Measurements from ENCODE around the gene CFAP54.

Gene CFAP54

DNA sequence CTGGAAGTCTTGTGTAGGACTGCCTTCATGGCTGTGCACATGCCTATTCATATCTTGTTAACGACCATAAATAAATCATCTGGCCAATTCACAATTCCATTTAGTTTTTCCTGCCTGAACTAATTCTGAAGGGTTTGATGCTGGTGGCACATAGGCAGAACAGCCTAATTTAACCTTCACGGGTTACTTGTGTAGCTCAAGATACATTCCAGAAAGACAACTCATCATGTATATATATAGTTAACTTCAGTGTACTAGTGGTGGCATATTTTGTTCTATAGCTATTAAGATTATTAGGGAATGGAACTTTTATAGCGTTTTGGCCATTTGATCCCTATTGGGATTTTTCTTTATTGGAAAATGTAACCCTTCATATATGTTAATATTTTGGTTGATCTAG lies 31.4 kb downstream of the CFAP54 start:
- H3K79me1 ChIP-seq (ENCODE audit: low read length), result no peaks in the 10 kb centered on the region
- H3K9ac ChIP-seq (ENCODE audit: low read length), result no peak overlapping the region
- no CpG with 5 or more reads among the region's 3 CpGs for WGBS (ENCODE audit: extremely low coverage, insufficient coverage, low lambda C conversion rate)
- no peak overlapping the region for H3K4me3 ChIP-seq (ENCODE audit: low read length)
- H2BK15ac ChIP-seq (replicated peaks; ENCODE audit: low read depth), result no peak overlapping the region
- no peak overlapping the region for H2BK120ac ChIP-seq (ENCODE audit: low read depth, low read length)
- H3K18ac ChIP-seq (ENCODE audit: low read length), result no peak overlapping the region
- no peak overlapping the region for H3K4ac ChIP-seq (ENCODE audit: low read depth, low read length)
- no peaks in the 10 kb centered on the region for H3K4me1 ChIP-seq (ENCODE audit: control insufficient read depth, low read depth, low read length)
- H3K36me3 ChIP-seq (ENCODE audit: control insufficient read depth, insufficient read depth, low read length), result no peaks in the 10 kb centered on the region
- no peak for DNase-seq
- H3K23ac ChIP-seq (ENCODE audit: low read length), result no peak overlapping the region
- H3K79me2 ChIP-seq (ENCODE audit: control insufficient read depth, insufficient read depth, low read length), result no peaks in the 10 kb centered on the region
- H3K27me3 ChIP-seq (ENCODE audit: insufficient read depth, low read length, poor library complexity), result no peaks in the 10 kb centered on the region
- H2AK5ac ChIP-seq (ENCODE audit: low read length), result no peak overlapping the region
- no peak overlapping the region for H4K8ac ChIP-seq (ENCODE audit: low read depth, low read length)
- H3K27ac ChIP-seq (ENCODE audit: low read depth, low read length), result no peak overlapping the region
- no peak overlapping the region for H3K4me2 ChIP-seq (ENCODE audit: low read length)
- H2BK5ac ChIP-seq (ENCODE audit: low read length), result no peak overlapping the region
- H3K56ac ChIP-seq (ENCODE audit: low read length), result no peak overlapping the region
- H4K5ac ChIP-seq (ENCODE audit: low read length), result no peak overlapping the region

DNA sequence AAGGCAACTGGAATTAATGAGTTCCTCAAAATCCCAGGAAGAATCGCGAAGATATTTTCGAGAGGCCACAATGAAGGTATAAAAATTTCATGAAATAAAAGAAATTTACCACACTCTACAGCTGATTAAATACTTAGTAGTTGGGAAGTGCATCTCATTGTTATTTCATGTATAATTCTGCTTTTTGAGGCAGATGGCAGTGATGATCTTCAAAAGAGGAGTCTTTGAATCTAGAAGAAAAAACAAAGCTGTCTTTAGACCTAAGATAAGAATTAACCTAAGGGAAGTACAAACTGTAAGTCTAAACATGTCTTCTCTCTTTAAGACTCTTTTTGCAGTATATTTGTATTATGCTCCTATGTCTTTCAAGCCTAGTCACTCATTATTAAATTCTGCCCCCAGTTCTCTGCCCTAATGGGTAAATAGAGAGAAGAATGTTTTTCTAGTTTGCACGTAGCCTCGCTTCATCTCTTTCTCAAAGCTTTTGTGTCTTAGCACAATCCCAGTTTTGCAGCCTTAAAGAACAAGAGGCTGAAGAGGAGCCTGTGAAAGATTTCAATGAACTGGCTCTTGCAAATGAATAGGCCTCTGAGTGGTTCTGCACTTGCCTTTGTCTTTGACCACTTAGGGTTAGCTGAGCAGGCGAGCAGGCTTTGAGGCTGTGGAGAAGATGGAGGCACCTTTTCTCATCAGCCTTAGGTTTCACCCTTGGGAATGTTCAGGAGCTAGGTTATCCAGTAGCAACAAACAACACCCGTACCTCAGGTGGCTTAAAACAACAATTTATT lies 32.7 kb downstream of the CFAP54 start:
- H3K27me3 ChIP-seq (ENCODE audit: insufficient read depth, low read length, poor library complexity), result no peaks in the 10 kb centered on the region
- H3K4ac ChIP-seq (ENCODE audit: low read depth, low read length), result no peak overlapping the region
- H2BK15ac ChIP-seq (replicated peaks; ENCODE audit: low read depth), result no peak overlapping the region
- H4K5ac ChIP-seq (ENCODE audit: low read length), result no peak overlapping the region
- no peaks in the 10 kb centered on the region for H3K79me2 ChIP-seq (ENCODE audit: control insufficient read depth, insufficient read depth, low read length)
- no peak overlapping the region for H3K23ac ChIP-seq (ENCODE audit: low read length)
- no peaks in the 10 kb centered on the region for H3K4me1 ChIP-seq (ENCODE audit: control insufficient read depth, low read depth, low read length)
- H3K4me3 ChIP-seq (ENCODE audit: low read length), result no peak overlapping the region
- no peak overlapping the region for H4K8ac ChIP-seq (ENCODE audit: low read depth, low read length)
- H3K9ac ChIP-seq (ENCODE audit: low read length), result no peak overlapping the region
- H3K27ac ChIP-seq (ENCODE audit: low read depth, low read length), result no peak overlapping the region
- no CpG with 5 or more reads among the region's 7 CpGs for WGBS (ENCODE audit: extremely low coverage, insufficient coverage, low lambda C conversion rate)
- H2AK5ac ChIP-seq (ENCODE audit: low read length), result no peak overlapping the region
- H3K4me2 ChIP-seq (ENCODE audit: low read length), result no peak overlapping the region
- H3K18ac ChIP-seq (ENCODE audit: low read length), result no peak overlapping the region
- H3K56ac ChIP-seq (ENCODE audit: low read length), result no peak overlapping the region
- H2BK120ac ChIP-seq (ENCODE audit: low read depth, low read length), result no peak overlapping the region
- no peaks in the 10 kb centered on the region for H3K79me1 ChIP-seq (ENCODE audit: low read length)
- no peaks in the 10 kb centered on the region for H3K36me3 ChIP-seq (ENCODE audit: control insufficient read depth, insufficient read depth, low read length)
- no peak overlapping the region for H2BK5ac ChIP-seq (ENCODE audit: low read length)
- no peak for DNase-seq

DNA sequence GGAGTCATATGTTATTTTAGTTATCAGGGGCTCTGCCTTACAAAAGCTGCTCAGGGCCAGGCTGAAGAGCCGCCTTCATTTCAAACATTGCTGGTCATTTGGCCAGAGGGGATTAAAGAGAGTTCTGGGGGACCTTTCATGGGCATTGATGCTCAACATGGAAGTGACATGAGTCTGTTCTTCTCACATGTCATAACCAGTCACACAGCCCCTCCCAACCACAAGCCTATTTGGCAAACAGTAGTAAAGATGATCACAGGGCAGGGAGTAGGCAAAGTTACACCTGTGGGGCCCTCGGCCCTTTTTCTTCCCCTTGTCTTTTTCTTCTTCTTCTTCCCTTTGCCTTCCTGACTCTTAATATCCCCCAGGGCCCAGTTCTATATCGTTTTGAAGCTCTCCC lies 33.3 kb downstream of the CFAP54 start:
- H3K56ac ChIP-seq (ENCODE audit: low read length), result no peak overlapping the region
- no peak overlapping the region for H2BK120ac ChIP-seq (ENCODE audit: low read depth, low read length)
- H3K4me3 ChIP-seq (ENCODE audit: low read length), result no peak overlapping the region
- no peak overlapping the region for H3K23ac ChIP-seq (ENCODE audit: low read length)
- H3K79me1 ChIP-seq (ENCODE audit: low read length), result no peaks in the 10 kb centered on the region
- no peak overlapping the region for H4K5ac ChIP-seq (ENCODE audit: low read length)
- H2BK15ac ChIP-seq (replicated peaks; ENCODE audit: low read depth), result no peak overlapping the region
- H3K4ac ChIP-seq (ENCODE audit: low read depth, low read length), result no peak overlapping the region
- H3K9ac ChIP-seq (ENCODE audit: low read length), result no peak overlapping the region
- H3K27me3 ChIP-seq (ENCODE audit: insufficient read depth, low read length, poor library complexity), result no peaks in the 10 kb centered on the region
- no peak overlapping the region for H3K4me2 ChIP-seq (ENCODE audit: low read length)
- H3K18ac ChIP-seq (ENCODE audit: low read length), result no peak overlapping the region
- no peak overlapping the region for H3K27ac ChIP-seq (ENCODE audit: low read depth, low read length)
- H3K36me3 ChIP-seq (ENCODE audit: control insufficient read depth, insufficient read depth, low read length), result no peaks in the 10 kb centered on the region
- H2AK5ac ChIP-seq (ENCODE audit: low read length), result no peak overlapping the region
- H3K4me1 ChIP-seq (ENCODE audit: control insufficient read depth, low read depth, low read length), result no peaks in the 10 kb centered on the region
- no CpG with 5 or more reads among the region's 3 CpGs for WGBS (ENCODE audit: extremely low coverage, insufficient coverage, low lambda C conversion rate)
- no peaks in the 10 kb centered on the region for H3K79me2 ChIP-seq (ENCODE audit: control insufficient read depth, insufficient read depth, low read length)
- no peak overlapping the region for H2BK5ac ChIP-seq (ENCODE audit: low read length)
- H4K8ac ChIP-seq (ENCODE audit: low read depth, low read length), result no peak overlapping the region
- no peak for DNase-seq

GRCh38 chr12:96526110-96526509 lies 36.7 kb downstream of the CFAP54 start:
- H2AK5ac ChIP-seq (ENCODE audit: low read length), result no peak overlapping the region
- H3K9ac ChIP-seq (ENCODE audit: low read length), result no peak overlapping the region
- WGBS (ENCODE audit: extremely low coverage, insufficient coverage, low lambda C conversion rate), result no CpG with 5 or more reads among the region's 1 CpG
- H3K23ac ChIP-seq (ENCODE audit: low read length), result no peak overlapping the region
- no peak overlapping the region for H2BK120ac ChIP-seq (ENCODE audit: low read depth, low read length)
- no peak for DNase-seq
- H3K4me1 ChIP-seq (ENCODE audit: control insufficient read depth, low read depth, low read length), result no peaks in the 10 kb centered on the region
- H4K5ac ChIP-seq (ENCODE audit: low read length), result no peak overlapping the region
- no peak overlapping the region for H3K27ac ChIP-seq (ENCODE audit: low read depth, low read length)
- H3K79me2 ChIP-seq (ENCODE audit: control insufficient read depth, insufficient read depth, low read length), result no peaks in the 10 kb centered on the region
- no peaks in the 10 kb centered on the region for H3K27me3 ChIP-seq (ENCODE audit: insufficient read depth, low read length, poor library complexity)
- H3K4me2 ChIP-seq (ENCODE audit: low read length), result no peak overlapping the region
- no peak overlapping the region for H3K18ac ChIP-seq (ENCODE audit: low read length)
- no peak overlapping the region for H3K4ac ChIP-seq (ENCODE audit: low read depth, low read length)
- no peak overlapping the region for H4K8ac ChIP-seq (ENCODE audit: low read depth, low read length)
- no peaks in the 10 kb centered on the region for H3K36me3 ChIP-seq (ENCODE audit: control insufficient read depth, insufficient read depth, low read length)
- H3K4me3 ChIP-seq (ENCODE audit: low read length), result no peak overlapping the region
- H3K79me1 ChIP-seq (ENCODE audit: low read length), result no peaks in the 10 kb centered on the region
- no peak overlapping the region for H2BK5ac ChIP-seq (ENCODE audit: low read length)
- no peak overlapping the region for H2BK15ac ChIP-seq (replicated peaks; ENCODE audit: low read depth)
- no peak overlapping the region for H3K56ac ChIP-seq (ENCODE audit: low read length)

DNA sequence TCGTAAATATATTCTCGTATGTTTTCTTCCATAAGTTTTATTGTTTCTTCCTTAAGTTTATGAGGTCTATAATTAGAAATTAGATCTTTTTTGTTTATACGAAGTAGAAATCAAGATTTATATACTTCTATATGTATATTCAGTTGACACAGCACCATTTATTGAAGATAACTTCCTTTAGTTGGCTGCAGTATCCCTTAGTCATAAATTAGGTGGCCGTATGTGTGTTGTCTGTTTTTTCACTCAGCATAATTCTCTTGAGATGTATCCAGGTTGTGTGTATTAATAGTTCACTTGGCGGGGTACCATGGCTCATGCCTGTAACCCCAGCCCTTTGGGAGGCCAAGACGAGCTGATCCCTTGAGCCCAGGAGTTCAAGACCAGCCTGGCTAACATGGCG lies 40.5 kb downstream of the CFAP54 start:
- no peak overlapping the region for H2BK15ac ChIP-seq (replicated peaks; ENCODE audit: low read depth)
- no peak overlapping the region for H2BK120ac ChIP-seq (ENCODE audit: low read depth, low read length)
- no peak overlapping the region for H3K18ac ChIP-seq (ENCODE audit: low read length)
- no peaks in the 10 kb centered on the region for H3K36me3 ChIP-seq (ENCODE audit: control insufficient read depth, insufficient read depth, low read length)
- no peak overlapping the region for H3K56ac ChIP-seq (ENCODE audit: low read length)
- H3K4ac ChIP-seq (ENCODE audit: low read depth, low read length), result no peak overlapping the region
- no peak overlapping the region for H2AK5ac ChIP-seq (ENCODE audit: low read length)
- WGBS (ENCODE audit: extremely low coverage, insufficient coverage, low lambda C conversion rate), result no CpG with 5 or more reads among the region's 7 CpGs
- H3K4me3 ChIP-seq (ENCODE audit: low read length), result no peak overlapping the region
- H4K8ac ChIP-seq (ENCODE audit: low read depth, low read length), result no peak overlapping the region
- H3K4me2 ChIP-seq (ENCODE audit: low read length), result no peak overlapping the region
- DNase-seq, result no peak
- no peaks in the 10 kb centered on the region for H3K4me1 ChIP-seq (ENCODE audit: control insufficient read depth, low read depth, low read length)
- H3K79me1 ChIP-seq (ENCODE audit: low read length), result no peaks in the 10 kb centered on the region
- H3K9ac ChIP-seq (ENCODE audit: low read length), result no peak overlapping the region
- H3K27me3 ChIP-seq (ENCODE audit: insufficient read depth, low read length, poor library complexity), result no peaks in the 10 kb centered on the region
- no peaks in the 10 kb centered on the region for H3K79me2 ChIP-seq (ENCODE audit: control insufficient read depth, insufficient read depth, low read length)
- no peak overlapping the region for H3K27ac ChIP-seq (ENCODE audit: low read depth, low read length)
- no peak overlapping the region for H2BK5ac ChIP-seq (ENCODE audit: low read length)
- no peak overlapping the region for H3K23ac ChIP-seq (ENCODE audit: low read length)
- H4K5ac ChIP-seq (ENCODE audit: low read length), result no peak overlapping the region

- Histone ChIP-seq H3K4me1 (ENCODE audit: control insufficient read depth, low read depth, low read length) (no peaks in the 10 kb centered on the region), H3K9ac (ENCODE audit: low read length) (no peak overlapping the region), H3K36me3 (ENCODE audit: control insufficient read depth, insufficient read depth, low read length) (no peaks in the 10 kb centered on the region), H4K8ac (ENCODE audit: low read depth, low read length) (no peak overlapping the region), H3K56ac (ENCODE audit: low read length) (no peak overlapping the region), H3K4me2 (ENCODE audit: low read length) (no peak overlapping the region), H3K4me3 (ENCODE audit: low read length) (no peak overlapping the region), H3K79me2 (ENCODE audit: control insufficient read depth, insufficient read depth, low read length) (no peaks in the 10 kb centered on the region), H2AK5ac (ENCODE audit: low read length) (no peak overlapping the region), H2BK15ac (replicated peaks; ENCODE audit: low read depth) (no peak overlapping the region), H2BK120ac (ENCODE audit: low read depth, low read length) (no peak overlapping the region), H3K79me1 (ENCODE audit: low read length) (no peaks in the 10 kb centered on the region), H2BK5ac (ENCODE audit: low read length) (no peak overlapping the region), H3K23ac (ENCODE audit: low read length) (no peak overlapping the region), H3K27me3 (ENCODE audit: insufficient read depth, low read length, poor library complexity) (no peaks in the 10 kb centered on the region), H3K27ac (ENCODE audit: low read depth, low read length) (no peak overlapping the region), H3K18ac (ENCODE audit: low read length) (no peak overlapping the region), H4K5ac (ENCODE audit: low read length) (no peak overlapping the region), H3K4ac (ENCODE audit: low read depth, low read length) (no peak overlapping the region)
- DNase-seq, result no peak
- WGBS (ENCODE audit: extremely low coverage, insufficient coverage, low lambda C conversion rate), result no CpG with 5 or more reads among the region's 4 CpGs
Measured at GRCh38 chr12:96534339-96534738, 45.0 kb downstream of the CFAP54 start.

Data from mesendoderm (in vitro differentiated cells).